Fibroblast of mammary gland (primary cell): ENCODE data around the gene CHN2.

Source experiments
- DNase-seq: peaks from one replicate; pipeline ENCODE4 v3.0.0-alpha.2; 2010; ENCODE audit warnings: low read depth
- H3K4me3 ChIP-seq: 2 replicates; pipeline ENCODE4 v1.5.1; 2011; ENCODE audit warnings: low read depth, mild to moderate bottlenecking, low read length, moderate library complexity; ENCODE audit not compliant: control insufficient read depth
- CTCF ChIP-seq: conservative IDR thresholded peaks from 2 replicates; pipeline ENCODE4 v1.5.1; 2011; ENCODE audit warnings: low read depth, low read length, inconsistent platforms; ENCODE audit not compliant: control insufficient read depth, insufficient read depth

The CHN2 gene

GRCh38 chr7:29424295-29424983, 229.9 kb downstream of the CHN2 start:
- no peak for TF ChIP-seq CTCF
- H3K4me3 ChIP-seq, result no peak overlapping the region
- no peak for DNase-seq

- no peak for TF ChIP-seq CTCF
- H3K4me3 ChIP-seq, result no peak overlapping the region
- DNase-seq, result no peak
These were observed 230.4 kb downstream of the CHN2 start for GRCh38 chr7:29424984-29425309.

- no peak overlapping the region for H3K4me3 ChIP-seq
- DNase-seq, result no peak
These were observed 232.0 kb downstream of the CHN2 start for GRCh38 chr7:29426587-29426986.

GRCh38 chr7:29429401-29429800, 234.8 kb downstream of the CHN2 start:
- no peak for DNase-seq
- no peak for TF ChIP-seq CTCF
- H3K4me3 ChIP-seq, result no peak overlapping the region

More at GRCh38 chr7:29426587-29426986, 232.0 kb downstream of the CHN2 start:
- no peak for TF ChIP-seq CTCF

GRCh38 chr7:29430279-29430949, 235.8 kb downstream of the CHN2 start:
- no peak for TF ChIP-seq CTCF
- no peak for DNase-seq
- no peak overlapping the region for H3K4me3 ChIP-seq

- H3K4me3 ChIP-seq, result no peak overlapping the region
- TF ChIP-seq CTCF, result no peak
- no peak for DNase-seq
These were observed 237.1 kb downstream of the CHN2 start for GRCh38 chr7:29431686-29432085.

- DNase-seq, result no peak
- H3K4me3 ChIP-seq, result no peak overlapping the region
- no peak for TF ChIP-seq CTCF
These were observed 238.1 kb downstream of the CHN2 start for GRCh38 chr7:29432721-29433120.
